ENCODE measurements around the gene NDUFS7.

Gene NDUFS7

DNA sequence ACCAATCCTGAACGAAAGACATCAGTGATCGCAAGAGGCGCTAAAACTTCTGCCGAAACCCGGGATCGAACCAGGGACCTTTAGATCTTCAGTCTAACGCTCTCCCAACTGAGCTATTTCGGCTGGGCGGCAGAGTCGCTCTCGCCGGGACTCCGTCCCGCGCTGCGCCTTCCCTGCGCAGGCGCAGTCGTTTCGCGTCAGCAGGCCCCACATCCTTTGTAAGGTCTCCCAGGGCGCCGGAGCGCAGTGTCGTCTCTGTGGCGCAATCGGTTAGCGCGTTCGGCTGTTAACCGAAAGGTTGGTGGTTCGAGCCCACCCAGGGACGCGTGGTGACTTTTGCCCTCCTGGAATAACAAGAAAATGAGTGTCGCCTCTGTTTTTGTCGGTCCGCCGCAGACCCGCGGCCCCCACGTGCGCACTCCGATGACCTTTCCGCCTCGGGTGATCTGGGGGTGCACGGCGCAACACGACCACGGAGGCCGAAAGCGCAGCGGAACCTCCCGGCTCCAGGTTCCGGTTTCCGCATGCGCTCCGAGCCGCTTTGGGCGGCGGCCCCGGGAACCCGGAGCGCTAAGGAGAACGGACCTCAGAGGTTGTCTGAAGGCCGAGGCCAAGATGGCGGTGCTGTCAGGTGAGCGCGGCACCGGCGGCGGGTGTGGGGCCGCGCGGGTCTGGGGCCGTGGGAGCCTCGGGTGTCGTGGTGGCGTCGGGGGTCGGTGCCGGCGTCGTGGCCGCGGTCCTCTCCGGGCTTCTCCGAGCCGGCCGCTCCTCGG lies at the start of gene NDUFS7:
Gene NDUFS7 (plus strand): TSS at position 596 of the 773 bp plus-strand sequence. CDS start 20 bp downstream, at position 616.
- peak; percentile 88 for DNase-seq

- no peak for DNase-seq
Observed at GRCh38 chr19:1336079-1336684, 47.5 kb upstream of the NDUFS7 start.

GRCh38 chr19:1340681-1341469 lies 42.8 kb upstream of the NDUFS7 start:
- no peak for DNase-seq

DNA sequence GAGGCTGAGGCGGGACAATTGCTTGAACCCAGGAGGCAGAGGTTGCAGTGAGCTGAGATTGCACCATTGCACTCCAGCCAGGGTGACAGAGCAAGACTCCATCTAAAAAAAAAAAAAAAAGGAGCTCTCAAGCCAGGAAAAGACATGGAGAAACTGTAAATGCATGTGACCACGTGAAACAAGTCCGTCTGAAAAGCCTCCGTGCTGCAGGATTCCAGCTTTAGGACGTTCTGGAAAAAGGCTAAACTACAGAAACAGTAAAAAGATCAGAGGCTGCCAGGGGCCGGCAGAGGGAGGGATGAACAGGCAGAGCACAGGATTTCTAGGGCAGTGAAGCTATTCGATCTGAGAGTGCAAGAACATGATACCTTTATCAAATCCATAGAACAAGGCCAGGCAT lies 40.7 kb upstream of the NDUFS7 start:
- no peak for DNase-seq

GRCh38 chr19:1349211-1349610 lies 34.5 kb upstream of the NDUFS7 start:
- DNase-seq = no peak

GRCh38 chr19:1350867-1351266 lies 32.8 kb upstream of the NDUFS7 start:
- DNase-seq = no peak

DNA sequence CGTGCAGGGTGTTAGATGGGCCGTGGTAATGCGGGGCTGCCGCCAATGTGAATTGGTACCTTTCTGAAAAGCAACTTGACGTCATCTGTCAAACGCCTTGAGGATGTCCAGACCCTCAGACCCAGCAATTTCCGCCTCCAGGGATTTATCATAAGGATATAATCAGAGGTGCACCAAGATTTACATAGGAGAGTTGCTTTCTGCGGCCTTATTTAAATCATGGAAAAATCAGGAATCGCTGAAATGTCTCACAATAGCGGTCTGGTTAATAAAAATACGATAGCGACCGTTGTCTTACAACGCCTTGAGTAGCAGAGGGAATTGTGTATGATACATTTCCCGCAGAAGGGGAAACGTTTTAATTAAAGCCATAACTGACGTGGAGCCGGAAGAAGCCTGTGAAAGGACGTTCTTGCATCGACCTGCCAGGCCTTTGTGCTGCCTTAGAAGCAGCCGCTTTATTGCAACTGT lies 32.3 kb upstream of the NDUFS7 start:
- DNase-seq = no peak

DNA sequence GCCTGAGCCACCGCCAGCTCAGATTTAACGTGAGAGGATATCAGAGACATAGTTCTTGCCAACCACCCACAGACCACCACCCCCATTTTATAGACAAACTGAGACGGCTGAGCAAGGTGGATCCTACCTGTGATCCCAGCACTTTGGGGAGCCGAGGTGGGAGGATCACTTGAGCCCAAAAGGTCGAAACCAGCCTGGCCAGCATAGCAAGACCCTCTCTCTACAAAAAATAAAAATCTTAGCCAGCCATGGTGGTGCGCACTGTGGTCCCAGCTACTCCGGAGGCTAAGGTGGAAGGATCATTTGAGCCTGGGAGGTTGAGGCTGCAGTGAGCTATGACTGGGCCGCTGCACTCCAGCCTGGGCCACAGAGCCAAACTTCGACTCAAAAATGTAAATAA lies 30.6 kb upstream of the NDUFS7 start:
- no peak for DNase-seq

GRCh38 chr19:1354970-1355567 lies 28.6 kb upstream of the NDUFS7 start:
- no peak for DNase-seq

DNA sequence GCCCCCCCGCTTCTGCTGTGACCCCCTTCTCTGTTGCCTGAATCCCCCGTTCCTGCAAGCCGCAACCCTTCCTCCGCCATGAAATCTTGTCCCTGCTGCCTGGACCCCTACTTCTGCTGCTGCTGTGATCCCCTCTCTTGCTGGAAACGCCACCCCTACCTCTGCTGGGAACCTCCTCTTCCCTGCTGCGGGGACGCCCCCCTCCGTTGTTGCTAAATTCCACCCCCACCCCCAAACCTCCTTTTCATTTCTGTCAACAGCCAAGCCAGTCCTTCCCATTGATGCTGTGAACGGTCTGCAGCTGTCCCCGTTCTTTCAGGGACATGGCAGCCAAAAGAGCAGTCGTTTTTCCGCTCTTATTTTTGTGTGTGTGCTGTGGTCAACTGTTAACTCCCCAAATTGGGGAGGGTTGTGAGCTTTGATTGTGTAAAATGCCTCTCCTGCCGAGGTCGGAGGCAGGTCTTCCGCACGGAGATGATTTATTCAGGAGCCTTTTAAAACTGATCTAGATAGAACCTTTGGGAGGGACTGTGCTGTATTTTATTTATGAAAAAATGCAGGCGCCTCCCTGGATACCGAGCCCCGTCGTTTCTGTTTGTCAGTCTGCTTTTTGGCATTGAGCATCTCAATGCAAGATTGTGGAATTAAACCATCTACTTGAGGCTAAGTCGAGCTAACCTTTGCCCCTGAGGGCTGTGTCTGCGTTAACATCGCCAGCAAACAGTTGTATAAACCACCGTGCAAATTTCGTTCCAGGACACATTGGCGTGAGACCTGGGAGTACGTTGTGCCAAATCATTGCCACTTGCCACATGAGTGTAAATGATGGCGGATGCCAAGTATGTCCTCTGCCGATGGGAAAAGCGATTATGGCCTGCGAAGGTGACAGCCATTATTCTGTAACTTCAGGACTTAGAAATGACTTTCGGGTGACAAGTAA lies 27.9 kb upstream of the NDUFS7 start:
- peak; percentile 10 for DNase-seq

GRCh38 chr19:1356508-1356865 lies 27.2 kb upstream of the NDUFS7 start:
- no peak for DNase-seq

GRCh38 chr19:1357531-1358109 lies 26.1 kb upstream of the NDUFS7 start:
- DNase-seq = no peak

DNA sequence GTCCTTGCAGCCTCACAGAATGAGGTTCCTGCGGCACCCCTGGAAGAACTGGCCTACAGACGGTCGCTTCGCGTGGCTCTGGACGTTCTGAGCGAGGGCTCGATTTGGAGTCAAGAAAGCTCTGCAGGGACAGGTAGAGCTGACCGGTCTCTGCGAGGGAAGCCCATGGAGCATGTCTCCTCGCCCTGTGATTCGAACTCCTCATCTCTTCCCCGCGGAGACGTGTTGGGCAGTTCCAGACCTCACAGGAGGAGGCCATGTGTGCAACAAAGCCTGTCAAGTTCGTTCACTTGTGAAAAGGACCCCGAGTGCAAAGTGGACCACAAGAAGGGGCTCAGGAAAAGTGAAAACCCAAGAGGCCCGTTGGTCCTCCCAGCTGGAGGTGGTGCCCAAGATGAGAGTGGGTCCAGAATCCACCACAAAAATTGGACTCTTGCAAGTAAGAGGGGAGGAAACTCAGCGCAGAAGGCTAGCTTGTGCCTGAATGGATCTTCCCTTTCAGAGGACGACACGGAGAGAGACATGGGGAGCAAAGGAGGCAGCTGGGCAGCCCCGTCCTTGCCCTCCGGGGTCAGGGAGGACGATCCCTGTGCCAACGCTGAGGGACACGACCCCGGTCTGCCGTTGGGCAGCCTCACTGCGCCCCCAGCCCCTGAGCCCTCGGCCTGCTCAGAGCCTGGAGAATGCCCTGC lies 23.4 kb upstream of the NDUFS7 start:
- DNase-seq = no peak

DNA sequence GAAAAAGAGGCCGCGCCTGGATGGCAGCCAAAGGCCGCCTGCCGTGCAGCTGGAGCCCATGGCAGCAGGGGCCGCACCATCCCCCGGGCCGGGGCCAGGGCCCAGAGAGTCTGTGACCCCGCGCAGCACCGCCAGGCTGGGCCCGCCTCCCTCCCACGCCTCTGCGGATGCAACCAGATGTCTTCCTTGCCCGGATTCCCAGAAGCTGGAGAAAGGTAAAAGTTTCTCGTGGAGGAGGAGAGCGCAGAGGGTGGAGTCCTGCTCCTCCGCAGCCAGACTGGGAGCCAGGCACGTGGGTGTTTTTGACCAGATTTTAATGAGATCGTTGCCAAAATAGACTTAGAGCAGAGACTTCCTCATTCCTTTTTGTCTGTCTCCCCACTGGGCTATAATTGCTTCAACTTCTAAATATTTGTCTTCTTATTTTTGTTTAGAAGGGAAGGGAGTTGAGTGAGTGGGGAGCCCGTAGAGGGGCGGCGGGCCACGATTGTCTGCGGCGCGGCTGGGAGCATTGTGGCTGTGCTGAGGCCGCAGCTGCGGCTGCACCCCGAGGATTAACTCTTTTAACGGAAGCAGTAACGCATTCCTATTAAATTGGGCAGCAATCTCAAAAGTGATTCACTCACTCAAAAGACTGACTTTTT lies 22.8 kb upstream of the NDUFS7 start:
- DNase-seq = no peak

GRCh38 chr19:1361601-1362386 lies 21.9 kb upstream of the NDUFS7 start:
- no peak for DNase-seq

GRCh38 chr19:1362387-1363257 lies 21.1 kb upstream of the NDUFS7 start:
- DNase-seq = no peak

- DNase-seq = no peak
Observed at GRCh38 chr19:1363599-1363998, 20.1 kb upstream of the NDUFS7 start.

DNA sequence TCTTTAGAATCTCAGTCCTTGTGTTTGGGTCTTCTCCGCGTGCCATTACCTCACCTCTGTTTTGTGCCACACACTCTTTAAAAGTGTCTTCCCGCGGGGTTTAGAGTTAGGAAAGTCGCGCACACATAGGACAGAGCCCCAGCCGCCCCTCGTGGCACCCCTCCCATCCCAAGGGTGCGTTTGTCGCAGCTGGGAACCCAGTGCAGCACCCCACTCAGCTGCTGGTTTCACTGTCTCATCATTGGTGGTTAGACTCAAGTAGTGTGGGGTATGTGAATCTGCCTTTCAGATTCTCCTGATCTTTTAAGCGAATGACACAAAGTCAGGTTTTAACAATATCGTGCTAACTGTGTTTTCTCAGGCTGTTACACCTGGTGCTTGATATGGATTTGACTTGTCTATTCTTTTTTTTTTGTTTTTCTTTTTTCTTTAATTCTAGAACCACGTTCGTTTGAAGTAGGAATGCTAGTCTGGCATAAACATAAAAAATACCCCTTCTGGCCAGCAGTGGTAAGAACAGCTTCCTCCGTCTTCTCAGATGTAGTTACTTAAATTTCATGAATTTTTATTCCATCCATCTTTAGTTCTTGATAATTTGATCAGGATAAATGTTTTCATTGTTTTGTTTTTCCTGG lies 19.5 kb upstream of the NDUFS7 start:
- DNase-seq = peak; percentile 19

Measured in hematopoietic multipotent progenitor cell treated with erythropoietin and hydrocortisone succinate and interleukin-3 and kit ligand, for 8 days (in vitro differentiated cells).